KMS-11 (cell line): Measurements from ENCODE around the gene BGN.

Experiments used
- H2AFZ ChIP-seq: fragments of 200-600 bp; sonication (generic); 2 replicates; pipeline ENCODE4 v1.6.1; 2016; ENCODE audit warnings: antibody characterized with exemption, mixed run types, low read depth
- H3K27ac ChIP-seq: fragments of 200-600 bp; sonication (generic); 2 replicates; pipeline ENCODE4 v1.6.1; 2016; ENCODE audit warnings: mild to moderate bottlenecking, mixed run types
- H3K27me3 ChIP-seq: fragments of 200-600 bp; sonication (generic); 2 replicates; pipeline ENCODE4 v1.6.1; 2017; ENCODE audit warnings: mild to moderate bottlenecking, low read depth, mixed run types, moderate library complexity; ENCODE audit not compliant: insufficient read depth
- H3K36me3 ChIP-seq: fragments of 200-600 bp; sonication (generic); 2 replicates; pipeline ENCODE4 v1.6.1; 2017; ENCODE audit warnings: mild to moderate bottlenecking, mixed run types; ENCODE audit not compliant: insufficient read depth
- H3K4me1 ChIP-seq: fragments of 200-600 bp; sonication (generic); 2 replicates; pipeline ENCODE4 v1.6.1; 2016; ENCODE audit warnings: mild to moderate bottlenecking, low read depth, mixed run types; ENCODE audit not compliant: poor library complexity, severe bottlenecking
- H3K4me2 ChIP-seq: fragments of 200-600 bp; sonication (generic); 2 replicates; pipeline ENCODE4 v1.7.0; 2016; ENCODE audit warnings: mild to moderate bottlenecking, mixed run types
- H3K4me3 ChIP-seq: fragments of 200-600 bp; sonication (generic); IDR thresholded peaks from 2 replicates; pipeline ENCODE4 v1.6.1; 2017; ENCODE audit warnings: low read depth, low read length, mixed read lengths; ENCODE audit not compliant: insufficient read depth
- H3K79me2 ChIP-seq: fragments of 200-600 bp; sonication (generic); 2 replicates; pipeline ENCODE4 v1.6.1; 2016; ENCODE audit warnings: low read depth, mixed run types; ENCODE audit not compliant: insufficient read depth
- H3K9ac ChIP-seq: fragments of 200-600 bp; sonication (generic); 2 replicates; pipeline ENCODE4 v1.6.1; 2016; ENCODE audit warnings: mild to moderate bottlenecking, mixed run types
- H4K20me1 ChIP-seq: fragments of 200-600 bp; sonication (generic); 2 replicates; pipeline ENCODE4 v1.6.1; 2016; ENCODE audit warnings: mild to moderate bottlenecking, mixed run types; ENCODE audit not compliant: insufficient read depth
- TF ChIP-seq, protein P1 (sequence below): fragments of 200-600 bp; sonication (generic); conservative IDR thresholded peaks from 2 replicates; pipeline ENCODE4 v1.6.1; 2017; ENCODE audit warnings: low read depth, mild to moderate bottlenecking, antibody characterized with exemption, low read length, moderate library complexity, mixed read lengths

BGN gene

DNA sequence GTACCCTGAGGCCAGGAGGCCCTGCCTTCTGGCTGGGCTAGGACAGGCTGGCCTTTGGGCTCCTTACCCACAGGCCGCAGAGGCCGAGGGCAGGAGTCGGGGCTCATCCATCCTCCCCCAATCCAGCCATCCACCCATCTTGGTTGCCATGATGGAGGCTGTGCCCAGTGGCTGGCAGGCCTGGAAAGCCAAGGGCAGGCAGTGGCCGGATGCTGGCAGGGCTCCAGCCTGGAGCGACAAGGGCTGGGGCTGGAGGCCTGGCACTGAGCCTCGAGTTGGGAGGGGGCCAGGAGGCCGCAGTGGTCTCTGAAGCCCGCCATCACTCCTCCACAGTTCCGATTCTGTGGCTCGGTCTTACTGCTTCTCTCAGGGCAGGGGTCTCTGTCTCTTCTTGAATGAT is 8.6 kb upstream of the BGN start:
- H3K4me3 ChIP-seq = no peak overlapping the region
- H3K79me2 ChIP-seq = no peaks in the 10 kb centered on the region
- H3K9ac ChIP-seq = no peak overlapping the region
- TF ChIP-seq, protein P1, sequence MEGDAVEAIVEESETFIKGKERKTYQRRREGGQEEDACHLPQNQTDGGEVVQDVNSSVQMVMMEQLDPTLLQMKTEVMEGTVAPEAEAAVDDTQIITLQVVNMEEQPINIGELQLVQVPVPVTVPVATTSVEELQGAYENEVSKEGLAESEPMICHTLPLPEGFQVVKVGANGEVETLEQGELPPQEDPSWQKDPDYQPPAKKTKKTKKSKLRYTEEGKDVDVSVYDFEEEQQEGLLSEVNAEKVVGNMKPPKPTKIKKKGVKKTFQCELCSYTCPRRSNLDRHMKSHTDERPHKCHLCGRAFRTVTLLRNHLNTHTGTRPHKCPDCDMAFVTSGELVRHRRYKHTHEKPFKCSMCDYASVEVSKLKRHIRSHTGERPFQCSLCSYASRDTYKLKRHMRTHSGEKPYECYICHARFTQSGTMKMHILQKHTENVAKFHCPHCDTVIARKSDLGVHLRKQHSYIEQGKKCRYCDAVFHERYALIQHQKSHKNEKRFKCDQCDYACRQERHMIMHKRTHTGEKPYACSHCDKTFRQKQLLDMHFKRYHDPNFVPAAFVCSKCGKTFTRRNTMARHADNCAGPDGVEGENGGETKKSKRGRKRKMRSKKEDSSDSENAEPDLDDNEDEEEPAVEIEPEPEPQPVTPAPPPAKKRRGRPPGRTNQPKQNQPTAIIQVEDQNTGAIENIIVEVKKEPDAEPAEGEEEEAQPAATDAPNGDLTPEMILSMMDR = no peak
- no peaks in the 10 kb centered on the region for H4K20me1 ChIP-seq
- H3K36me3 ChIP-seq = no peaks in the 10 kb centered on the region
- peaks cover 19% of the 10 kb centered on the region; the same call in 1 of the 2 replicates for H3K27me3 ChIP-seq
- no peak overlapping the region for H3K4me2 ChIP-seq
- no peak overlapping the region for H3K27ac ChIP-seq
- no peak overlapping the region for H2AFZ ChIP-seq
- no peaks in the 10 kb centered on the region for H3K4me1 ChIP-seq

DNA sequence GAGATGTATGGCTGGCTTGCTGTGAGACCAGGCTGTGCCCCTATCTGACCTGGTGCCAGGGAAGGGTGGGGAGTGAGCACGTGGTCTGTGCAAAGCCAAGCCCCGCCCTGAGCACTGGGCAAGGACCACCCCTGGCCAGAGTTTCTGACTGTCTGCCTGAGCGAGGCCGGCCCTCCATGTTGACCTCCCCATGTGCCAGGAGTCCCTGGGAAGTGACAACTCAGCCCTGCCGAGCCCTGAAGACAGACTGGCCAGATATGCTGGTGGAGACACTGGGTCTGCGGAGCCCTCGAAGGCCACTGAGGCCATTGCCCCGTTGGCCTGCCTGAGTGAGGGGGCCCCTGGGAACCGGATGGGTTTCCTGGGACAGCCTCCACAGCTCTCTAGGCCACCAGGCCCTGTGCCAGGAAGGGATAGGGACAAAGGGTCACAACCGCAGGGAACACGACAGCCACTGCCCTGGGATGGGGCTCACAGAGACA is 7.1 kb upstream of the BGN start:
- no peaks in the 10 kb centered on the region for H3K79me2 ChIP-seq
- no peaks in the 10 kb centered on the region for H3K36me3 ChIP-seq
- H3K4me2 ChIP-seq = no peak overlapping the region
- TF ChIP-seq, protein P1 = no peak
- H4K20me1 ChIP-seq = no peaks in the 10 kb centered on the region
- peaks cover 21% of the 10 kb centered on the region; the same call in 1 of the 2 replicates for H3K27me3 ChIP-seq
- no peak overlapping the region for H3K27ac ChIP-seq
- H3K9ac ChIP-seq = no peak overlapping the region
- no peak overlapping the region for H2AFZ ChIP-seq
- H3K4me1 ChIP-seq = no peaks in the 10 kb centered on the region
- no peak overlapping the region for H3K4me3 ChIP-seq

DNA sequence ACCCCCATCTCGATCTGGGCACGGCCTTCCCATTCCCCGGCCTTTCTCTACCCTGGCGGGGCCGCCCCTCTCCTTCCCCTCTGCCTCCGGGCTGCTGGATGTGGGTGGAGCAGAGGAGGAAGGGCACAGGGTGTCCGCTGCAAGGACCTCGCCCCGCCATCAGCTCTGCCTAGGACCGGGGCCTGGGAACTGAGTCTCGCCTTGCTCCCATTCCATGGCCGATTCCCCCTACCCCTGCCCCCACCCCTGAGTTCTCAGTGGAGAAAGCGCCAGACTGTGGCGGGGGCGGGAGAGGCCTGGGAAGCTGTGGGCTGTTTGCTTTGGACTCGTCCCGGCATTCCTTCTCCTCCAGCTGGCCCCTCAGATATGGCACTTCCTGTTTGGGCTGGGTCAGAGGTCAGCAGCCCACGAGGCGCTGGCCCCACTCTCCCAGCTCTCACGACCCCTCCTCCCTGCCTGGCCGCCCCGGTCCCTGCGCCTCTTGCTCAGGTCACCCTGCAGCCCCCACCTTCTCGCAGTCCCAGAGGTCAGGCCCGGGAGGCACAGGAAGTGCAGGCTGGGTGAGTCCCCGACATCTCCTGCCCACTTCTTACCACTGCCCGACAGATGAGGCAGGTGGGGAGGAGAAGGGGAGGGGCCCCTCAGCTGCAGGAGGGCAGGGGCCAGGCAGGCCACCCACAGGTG is 6.4 kb upstream of the BGN start:
- TF ChIP-seq, protein P1 = no peak
- H3K4me3 ChIP-seq = no peak overlapping the region
- H3K4me1 ChIP-seq = no peaks in the 10 kb centered on the region
- no peaks in the 10 kb centered on the region for H4K20me1 ChIP-seq
- H3K9ac ChIP-seq = no peak overlapping the region
- H3K27me3 ChIP-seq = peaks cover 18% of the 10 kb centered on the region; the same call in 1 of the 2 replicates
- H2AFZ ChIP-seq = no peak overlapping the region
- H3K27ac ChIP-seq = no peak overlapping the region
- no peak overlapping the region for H3K4me2 ChIP-seq
- no peaks in the 10 kb centered on the region for H3K36me3 ChIP-seq
- no peaks in the 10 kb centered on the region for H3K79me2 ChIP-seq

DNA sequence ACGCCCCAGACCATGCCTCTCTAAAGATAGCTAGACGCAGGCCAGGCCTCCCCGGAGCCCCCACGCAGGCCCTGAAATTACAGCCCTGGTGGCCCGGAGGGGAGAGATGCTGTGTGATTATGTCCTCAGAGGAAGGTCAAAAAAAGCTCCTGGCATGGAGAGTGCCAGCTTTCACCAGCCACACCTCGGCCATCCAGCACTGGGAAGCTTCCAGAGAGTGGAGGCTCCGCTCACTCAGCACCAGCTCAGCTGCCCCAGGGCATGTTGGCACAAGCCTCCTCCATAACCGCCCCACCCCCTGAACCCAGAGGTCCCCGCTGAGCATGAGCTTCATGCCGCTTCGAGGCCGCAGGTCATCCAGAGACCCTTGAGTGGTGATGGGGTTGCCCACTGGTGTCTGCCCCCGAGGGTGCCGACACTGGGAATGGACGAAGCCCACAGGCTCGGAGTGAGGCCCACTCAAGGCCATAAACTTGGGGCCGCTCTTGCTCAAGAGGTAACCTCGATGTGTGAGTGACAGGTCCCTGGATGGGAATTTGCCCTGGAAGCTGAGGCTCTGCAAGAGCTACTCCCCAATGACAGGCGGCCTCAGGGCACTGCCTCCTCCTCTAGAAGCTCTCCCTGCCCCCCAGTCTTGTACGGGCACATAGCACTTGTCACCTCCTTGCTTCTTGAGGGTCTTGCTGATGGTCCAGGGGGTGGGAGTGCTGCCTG is 4.4 kb upstream of the BGN start:
- Histone ChIP-seq H2AFZ (no peak overlapping the region), H3K79me2 (no peaks in the 10 kb centered on the region), H3K27ac (no peak overlapping the region), H3K4me1 (no peaks in the 10 kb centered on the region), H4K20me1 (no peaks in the 10 kb centered on the region), H3K9ac (no peak overlapping the region), H3K4me2 (no peak overlapping the region), H3K36me3 (no peaks in the 10 kb centered on the region), H3K4me3 (no peak overlapping the region), H3K27me3 (peaks cover 13% of the 10 kb centered on the region; the same call in 1 of the 2 replicates)
- TF ChIP-seq, protein P1 = no peak
